Nasal cavity respiratory epithelium epithelial cell of viscerocranial mucosa (primary cell): ENCODE measurements around the gene PIN1. TPM values are rescaled to one million over a fixed set of nuclear protein-coding genes. Genes with fewer than 3 reads are reported as not detected.

Experiments
- total RNA-seq: library from RNA; depleted of rRNA; stranded (reverse); fragments of >200 nt; gene quantifications from 2 replicates; pipeline ENCODE4 v1.2.3, GENCODE V29; 2014

The PIN1 gene
- 48.5 and 54.6 TPM in 2 replicates for total RNA-seq

DNA sequence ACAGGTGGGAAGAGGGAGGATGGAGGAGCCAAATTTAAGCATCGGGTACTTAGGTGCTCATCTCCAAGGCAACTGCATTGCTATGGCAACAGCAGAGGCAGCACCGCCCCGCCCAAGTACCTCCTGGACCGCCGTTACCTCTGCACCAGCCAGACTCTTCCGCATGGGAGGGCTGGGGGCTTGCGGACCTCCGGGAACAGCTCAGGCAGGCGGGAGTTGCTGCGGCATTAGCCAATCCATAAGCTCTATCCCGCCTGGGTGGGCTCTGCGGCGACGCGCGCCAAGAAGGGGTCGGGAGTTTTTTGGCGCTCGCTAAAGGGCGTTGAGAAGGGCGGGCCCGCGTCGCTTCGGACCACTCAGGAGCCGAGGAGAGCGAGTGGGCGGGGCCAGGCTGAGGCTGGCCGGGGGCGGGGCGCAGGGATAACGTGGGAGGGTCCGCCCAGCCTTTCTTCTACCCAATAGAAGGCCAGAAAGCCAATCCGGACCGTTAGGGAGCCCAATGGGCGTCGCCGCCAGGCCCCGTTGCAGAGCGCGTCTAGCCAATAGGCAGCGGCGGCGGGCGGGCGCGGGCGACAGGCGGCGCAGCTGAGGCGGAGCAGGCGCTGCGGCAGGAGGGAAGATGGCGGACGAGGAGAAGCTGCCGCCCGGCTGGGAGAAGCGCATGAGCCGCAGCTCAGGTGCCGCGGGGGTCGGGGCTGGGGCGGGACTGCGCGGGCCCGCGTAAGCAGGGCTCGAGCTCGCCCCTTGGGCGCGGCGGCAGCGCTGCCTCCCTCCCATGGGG is at the start of gene PIN1:
TSS of gene PIN1 (plus strand) at position 593 of the 781 bp plus-strand sequence. CDS start at position 620, 27 bp downstream.

DNA sequence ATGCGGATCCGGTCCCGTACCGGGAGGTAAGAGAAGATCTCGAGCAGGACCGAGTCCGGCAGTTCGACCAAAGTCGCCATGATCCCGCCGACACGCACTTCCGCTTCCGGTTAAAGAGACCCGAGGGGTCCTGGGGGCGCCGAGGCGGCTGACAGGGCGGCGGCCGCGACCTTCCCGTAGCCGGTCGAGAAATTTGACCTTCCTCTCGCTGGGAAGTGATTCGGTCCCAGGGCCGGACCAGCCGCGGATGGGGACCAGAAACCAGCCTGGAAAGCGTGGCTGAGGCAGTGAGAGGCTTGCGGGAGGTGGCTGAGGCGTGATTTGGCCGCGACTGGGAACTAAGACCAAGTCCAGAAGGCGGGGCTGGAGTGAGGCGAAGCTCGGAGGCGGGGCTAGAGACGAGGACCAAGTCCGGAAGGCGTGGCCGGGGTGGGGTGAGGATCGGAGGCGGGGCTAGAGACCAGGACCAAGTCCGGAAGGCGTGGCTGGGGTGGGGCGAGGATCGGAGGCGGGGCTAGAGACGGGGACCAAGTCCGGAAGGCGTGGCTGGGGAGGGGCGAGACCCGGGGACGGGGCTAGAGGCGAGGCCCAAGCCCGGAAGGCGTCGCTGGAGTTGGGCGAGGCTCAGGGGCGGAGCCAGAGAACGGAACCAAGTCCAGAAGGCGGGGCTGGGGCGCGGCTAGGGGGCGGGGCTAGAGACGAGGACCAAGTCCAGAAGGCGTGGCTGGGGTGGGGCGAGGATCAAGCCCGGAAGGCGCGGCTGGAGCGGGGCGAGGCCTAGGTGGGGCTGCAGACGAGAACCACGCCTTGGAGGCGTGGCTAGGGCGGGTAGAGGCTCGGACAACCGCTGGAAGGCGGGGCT is 16.2 kb upstream of the PIN1 start, which contains the start of gene FBXL12:
TSS of gene FBXL12 (minus strand) at position 346 of the 862 bp plus-strand sequence. CDS start at position 80, 266 bp downstream.

DNA sequence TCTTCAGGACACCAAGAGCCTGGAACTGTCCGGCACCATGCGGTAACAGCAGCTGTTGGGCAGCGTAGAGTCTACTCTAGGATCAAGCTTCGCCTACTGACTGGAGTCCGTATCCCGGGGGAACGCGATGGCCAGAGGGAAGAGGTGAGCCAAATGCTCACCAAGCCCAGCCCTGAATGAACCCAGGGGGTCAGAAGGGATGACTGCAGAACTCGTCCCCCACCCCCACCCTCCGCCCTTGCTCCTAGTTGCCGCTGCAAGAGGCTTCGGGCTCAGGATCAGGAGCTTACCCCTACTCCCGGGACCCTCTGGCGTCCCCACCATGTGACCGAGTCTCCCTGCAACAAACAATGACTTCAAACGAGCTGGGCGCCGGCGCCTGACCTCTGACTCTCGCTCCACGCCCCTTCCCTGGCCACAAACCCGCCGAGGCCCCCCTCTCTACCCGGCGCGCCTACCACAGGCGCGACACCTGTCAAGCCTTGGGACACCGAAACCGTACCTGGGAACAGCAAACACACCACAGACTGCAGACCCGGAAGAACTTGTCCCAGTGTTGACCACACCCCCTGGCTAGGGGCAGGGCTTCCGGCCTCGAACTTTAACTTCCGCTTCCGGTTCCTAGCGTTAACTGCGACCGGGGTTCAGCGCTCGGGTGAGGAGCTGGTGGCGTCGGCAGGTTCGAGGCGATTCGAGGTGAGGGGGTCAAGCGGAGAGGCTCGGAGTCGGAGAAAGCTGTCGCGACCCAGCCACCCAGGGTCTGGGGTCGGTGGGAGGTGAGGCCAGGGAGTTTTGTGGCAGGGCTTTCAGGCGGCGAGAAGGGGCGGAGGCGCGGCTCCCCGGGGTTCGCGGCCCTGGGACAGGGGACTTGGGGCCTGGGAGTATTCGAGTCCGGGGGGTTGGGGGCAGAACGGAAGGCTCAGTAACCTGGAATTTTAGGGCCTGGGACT is 7.6 kb upstream of the PIN1 start, which contains the start of gene UBL5:
TSS of gene UBL5 (plus strand) at position 630 of the 950 bp plus-strand sequence. CDS start 420 bp downstream, outside the sequence.

Other genes with a start within 250 kb of the PIN1 start
- gene ZNF561, start 214.1 kb upstream of the PIN1 start, total RNA-seq, result 121 and 134 TPM in 2 replicates
- gene ZNF562, start 160.2 kb upstream of the PIN1 start, total RNA-seq, result 66.0 and 82.0 TPM in 2 replicates
- gene ZNF846, start 66.6 kb upstream of the PIN1 start, total RNA-seq, result 6.8 and 14.2 TPM in 2 replicates
- 9.6 and 13.7 TPM in 2 replicates for gene FBXL12, start 16.2 kb upstream of the PIN1 start, total RNA-seq
- 112 and 255 TPM in 2 replicates for gene UBL5, start 7.4 kb upstream of the PIN1 start, total RNA-seq
- gene OLFM2, start 101.2 kb downstream of the PIN1 start, total RNA-seq, result 1.7 and 20.1 TPM in 2 replicates
- under 0.01 and 0.64 TPM in 2 replicates for gene COL5A3, start 175.2 kb downstream of the PIN1 start, total RNA-seq
- gene RDH8, start 178.2 kb downstream of the PIN1 start, total RNA-seq, result not detected in 2 replicates